Measurements from ENCODE around the gene SLC9A5. TPM values are rescaled to one million over a fixed set of nuclear protein-coding genes. Genes with fewer than 3 reads are reported as not detected.

Gene SLC9A5
- polyA plus RNA-seq, 1 donor (not counting 4 experiments of a cell fraction or from before 2014, with no cell fraction given): 0.51 TPM

DNA sequence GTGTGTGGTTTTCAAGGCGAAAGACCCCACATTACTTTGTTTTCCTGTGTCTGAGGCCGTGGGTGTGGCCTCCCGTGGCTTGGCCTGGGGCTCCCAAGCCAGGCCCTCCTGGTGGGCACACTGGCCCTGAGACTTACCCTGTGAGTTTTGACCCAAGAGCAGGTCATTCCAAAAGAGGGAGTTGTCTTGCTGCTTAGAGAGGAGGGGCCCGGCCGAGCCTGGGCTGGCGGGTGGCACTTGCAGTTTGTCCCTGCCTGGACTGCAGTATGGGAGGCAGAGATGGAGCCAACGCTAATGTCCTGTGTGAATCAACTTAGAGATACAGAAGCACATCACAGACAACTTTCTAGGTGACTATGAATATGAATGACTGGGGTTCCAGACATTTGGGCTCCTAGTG, 53.3 kb downstream of the SLC9A5 start:
- H3K4me3 ChIP-seq (ENCODE audit: control insufficient read depth in 2 of 3, extremely low read depth in 1 of 3, insufficient read depth in 2 of 3, low read depth in 1 of 3, low read length in 3 of 3): no peak overlapping the region
- no peak for DNase-seq (ENCODE audit: low read depth, low spot score)
- FAIRE-seq: no peak
- no peak overlapping the region for H3K9ac ChIP-seq (ENCODE audit: control insufficient read depth, extremely low read depth, insufficient read depth, low read length)
- peaks cover 19% of the 10 kb centered on the region for H3K27me3 ChIP-seq (ENCODE audit: control insufficient read depth, extremely low read depth, insufficient read depth, low read length)
- TF ChIP-seq EZH2 (IDR thresholded peaks at IDR 0.05; ENCODE audit: low read length) (no peak), CTCF (optimal IDR thresholded peaks at IDR 0.05 in 1 of 3, IDR thresholded peaks at IDR 0.05 in 1 of 3, conservative IDR thresholded peaks at IDR 0.05 in 1 of 3; ENCODE audit: extremely low read depth in 1 of 3, insufficient read depth in 2 of 3, low read length in 3 of 3) (no peak)
- dilution Hi-C loops (cut with MboI; ENCODE audit: extremely low pct_ligation_motif_present, low sequenced_read_pairs): no loop called here
- no peaks in the 10 kb centered on the region for H3K4me1 ChIP-seq (ENCODE audit: control insufficient read depth, extremely low read depth, insufficient read depth, low read length)
- no peaks in the 10 kb centered on the region for H4K20me1 ChIP-seq (ENCODE audit: control insufficient read depth, extremely low read depth, insufficient read depth, low read length)
- no peaks in the 10 kb centered on the region for H3K9me3 ChIP-seq (ENCODE audit: control insufficient read depth, low read depth, low read length)
- no peak overlapping the region for H3K4me2 ChIP-seq (ENCODE audit: control insufficient read depth, extremely low read depth, insufficient read depth, low read depth, low read length)
- no peaks in the 10 kb centered on the region for H3K79me2 ChIP-seq (ENCODE audit: control insufficient read depth, insufficient read depth, low read length)
- H3K9me1 ChIP-seq (ENCODE audit: control insufficient read depth, extremely low read depth, insufficient read depth, low read length): no peaks in the 10 kb centered on the region
- no peak overlapping the region for H3K27ac ChIP-seq (ENCODE audit: control insufficient read depth, insufficient read depth, low read length)
- no peak overlapping the region for H2AFZ ChIP-seq (ENCODE audit: control insufficient read depth, low read length)
- H3K36me3 ChIP-seq (ENCODE audit: control insufficient read depth in 2 of 2, extremely low read depth in 1 of 2, insufficient read depth in 2 of 2, low read length in 2 of 2): no peaks in the 10 kb centered on the region

- TF ChIP-seq EZH2 (IDR thresholded peaks at IDR 0.05; ENCODE audit: low read length) (no peak), CTCF (optimal IDR thresholded peaks at IDR 0.05 in 1 of 3, IDR thresholded peaks at IDR 0.05 in 1 of 3, conservative IDR thresholded peaks at IDR 0.05 in 1 of 3; ENCODE audit: extremely low read depth in 1 of 3, insufficient read depth in 2 of 3, low read length in 3 of 3) (no peak)
- Histone ChIP-seq H3K9me3 (ENCODE audit: control insufficient read depth, low read depth, low read length) (no peaks in the 10 kb centered on the region), H3K4me3 (ENCODE audit: control insufficient read depth in 2 of 3, extremely low read depth in 1 of 3, insufficient read depth in 2 of 3, low read depth in 1 of 3, low read length in 3 of 3) (no peak overlapping the region), H2AFZ (ENCODE audit: control insufficient read depth, low read length) (no peak overlapping the region), H3K79me2 (ENCODE audit: control insufficient read depth, insufficient read depth, low read length) (no peaks in the 10 kb centered on the region), H3K4me1 (ENCODE audit: control insufficient read depth, extremely low read depth, insufficient read depth, low read length) (no peaks in the 10 kb centered on the region), H3K27me3 (ENCODE audit: control insufficient read depth, extremely low read depth, insufficient read depth, low read length) (peaks cover 18% of the 10 kb centered on the region), H3K9ac (ENCODE audit: control insufficient read depth, extremely low read depth, insufficient read depth, low read length) (no peak overlapping the region), H3K4me2 (ENCODE audit: control insufficient read depth, extremely low read depth, insufficient read depth, low read depth, low read length) (no peak overlapping the region), H3K36me3 (ENCODE audit: control insufficient read depth in 2 of 2, extremely low read depth in 1 of 2, insufficient read depth in 2 of 2, low read length in 2 of 2) (no peaks in the 10 kb centered on the region), H3K9me1 (ENCODE audit: control insufficient read depth, extremely low read depth, insufficient read depth, low read length) (no peaks in the 10 kb centered on the region), H3K27ac (ENCODE audit: control insufficient read depth, insufficient read depth, low read length) (no peak overlapping the region), H4K20me1 (ENCODE audit: control insufficient read depth, extremely low read depth, insufficient read depth, low read length) (no peaks in the 10 kb centered on the region)
- DNase-seq (ENCODE audit: low read depth, low spot score): no peak
- dilution Hi-C loops (cut with MboI; ENCODE audit: extremely low pct_ligation_motif_present, low sequenced_read_pairs): no loop called here
- FAIRE-seq: no peak
Observed at GRCh38 chr16:67302970-67303369, 54.2 kb downstream of the SLC9A5 start.
